Panc1 (cell line): ENCODE results near the gene EXD3. TPM values are rescaled to one million over a fixed set of nuclear protein-coding genes. Genes with fewer than 3 reads are reported as not detected.

Experiments used
- ATAC-seq: fragments of 200-7000 bp; cut with Tn5 transposase; 2 replicates; pipeline ENCODE4 v1.9.1; 2020; ENCODE audit warnings: mild to moderate bottlenecking, moderate library complexity
- BruUV-seq: library from RNA; stranded (reverse); fragments of 400-500 nt; replicated peaks from 2 replicates; lab custom pipeline; 2021; lab: Mats Ljungman, UMichigan
- CTCF ChIA-PET: fragments of 300-600 bp; sonication (Branson Sonifier 250); formaldehyde crosslinking; loops from one replicate; lab custom pipeline; 2022; ENCODE audit warnings: antibody characterized with exemption; lab: Charles Lee
- POLR2A ChIA-PET: fragments of 300-600 bp; sonication (Branson Sonifier 250); formaldehyde crosslinking; loops from one replicate; lab custom pipeline; 2022; ENCODE audit warnings: antibody characterized with exemption; lab: Charles Lee
- DNase-seq: peaks from one replicate; pipeline ENCODE4 v3.0.0-alpha.2; 2010; ENCODE audit warnings: low read depth, low spot score
- H3K27ac ChIP-seq: 2 replicates; pipeline ENCODE4 v1.5.1; 2011; ENCODE audit warnings: mild to moderate bottlenecking, low read length, inconsistent platforms
- H3K27me3 ChIP-seq: fragments of 200-500 bp; sonication (Bioruptor generic); 2 replicates; pipeline ENCODE4 v1.6.0; 2014; ENCODE audit warnings: low read length, inconsistent platforms; ENCODE audit not compliant: control insufficient read depth, insufficient read depth
- H3K36me3 ChIP-seq: fragments of 200-500 bp; sonication (Bioruptor generic); 2 replicates; pipeline ENCODE4 v1.5.1; 2014; ENCODE audit warnings: inconsistent platforms, mild to moderate bottlenecking, low read length, moderate library complexity; ENCODE audit not compliant: control insufficient read depth, insufficient read depth
- H3K4me1 ChIP-seq: 2 replicates; pipeline ENCODE4 v1.5.1; 2011; ENCODE audit warnings: inconsistent platforms, mild to moderate bottlenecking, low read length, moderate library complexity; ENCODE audit not compliant: control insufficient read depth, insufficient read depth
- H3K4me3 ChIP-seq, 2 experiments: 2 replicates each; pipeline ENCODE4 v1.5.1; 2011 to 2012; ENCODE audit warnings: low read depth in 2 of 2, low read length in 2 of 2, mild to moderate bottlenecking in 2 of 2, inconsistent platforms in 1 of 2, moderate library complexity in 1 of 2
- H3K9me3 ChIP-seq: fragments of 200-500 bp; sonication (Bioruptor generic); 2 replicates; pipeline ENCODE4 v1.5.1; 2014; ENCODE audit warnings: low read depth, mild to moderate bottlenecking, inconsistent platforms, low read length, moderate library complexity; ENCODE audit not compliant: control insufficient read depth, insufficient read depth
- CTCF ChIP-seq: fragments of 450-650 bp; IDR thresholded peaks from 2 replicates; pipeline ENCODE4 v1.5.1; 2017; ENCODE audit warnings: mild to moderate bottlenecking
- POLR2AphosphoS5 ChIP-seq: IDR thresholded peaks from 2 replicates; pipeline ENCODE4 v1.6.1; 2012; ENCODE audit warnings: mild to moderate bottlenecking, low read depth, low read length, moderate library complexity
- REST ChIP-seq, 2 experiments: IDR thresholded peaks; 2 replicates each; pipeline ENCODE4 v1.6.1; 2011 to 2012; ENCODE audit warnings: low read depth in 2 of 2, control low read depth in 1 of 2, low read length in 1 of 2, mild to moderate bottlenecking in 1 of 2, moderate library complexity in 1 of 2; ENCODE audit not compliant: insufficient read depth in 1 of 2
- SIN3A ChIP-seq: IDR thresholded peaks from 2 replicates; pipeline ENCODE4 v1.6.1; 2012; ENCODE audit warnings: low read depth, mild to moderate bottlenecking, low read length, moderate library complexity, borderline replicate concordance; ENCODE audit not compliant: insufficient read depth
- TCF7L2 ChIP-seq: IDR thresholded peaks from 2 replicates; pipeline ENCODE4 v1.6.1; 2011; ENCODE audit warnings: mild to moderate bottlenecking, low read depth, low read length, inconsistent platforms
- in situ Hi-C: cut with HindIII; loops from 2 replicates; pipeline ENCODE4 v1.10.0; 2016; ENCODE audit warnings: low sequenced_read_pairs, low pct_unique_long_range_greater_than_20kb
- intact Hi-C: fragments of 100-400 bp; cut with micrococcal nuclease; formaldehyde crosslinking; loops from one replicate; pipeline ENCODE4 v1.10.0; 2022; ENCODE audit not compliant: unreplicated experiment
- total RNA-seq: library from RNA; stranded (reverse); gene quantifications from one replicate; pipeline ENCODE4 v1.2.1, GENCODE V29; 2021; ENCODE audit not compliant: unreplicated experiment

EXD3 gene
- total RNA-seq, 1 experiment from 2014 or later: 9.2 TPM

- intact Hi-C loops: no loop called here
- TF ChIP-seq CTCF: no peak
- TF ChIP-seq REST (IDR thresholded peaks at IDR 0.05; ENCODE audit: insufficient read depth in 1 of 2, low read depth in 2 of 2, low read length in 1 of 2): no peak
- TF ChIP-seq POLR2AphosphoS5: no peak
- TF ChIP-seq SIN3A: no peak
- TF ChIP-seq TCF7L2: no peak
- Histone ChIP-seq H3K4me3 (no peak overlapping the region), H3K36me3 (peaks cover 3% of the 10 kb centered on the region; the same call in 1 of the 2 replicates), H3K4me1 (peaks cover 13% of the 10 kb centered on the region), H3K9me3 (no peaks in the 10 kb centered on the region), H3K27ac (peak overlapping the region; percentile 84), H3K27me3 (no peaks in the 10 kb centered on the region)
- CTCF ChIA-PET: interaction anchor here (0.7 kb wide), 1 partner anchor 11 kb away, joined by 6 read pairs; no protein-coding TSS in a partner anchor
- ATAC-seq (peak; percentile 47), DNase-seq (no peak)
- POLR2A ChIA-PET: interaction anchor here (0.5 to 0.6 kb wide), 2 partner anchors 17 to 95 kb away, joined by 3 read pairs; no protein-coding TSS in a partner anchor
- in situ Hi-C loops: no loop called here
- BruUV-seq: no TSS peak
Measured at GRCh38 chr9:137275588-137276472, 147.1 kb downstream of the EXD3 start.

DNA sequence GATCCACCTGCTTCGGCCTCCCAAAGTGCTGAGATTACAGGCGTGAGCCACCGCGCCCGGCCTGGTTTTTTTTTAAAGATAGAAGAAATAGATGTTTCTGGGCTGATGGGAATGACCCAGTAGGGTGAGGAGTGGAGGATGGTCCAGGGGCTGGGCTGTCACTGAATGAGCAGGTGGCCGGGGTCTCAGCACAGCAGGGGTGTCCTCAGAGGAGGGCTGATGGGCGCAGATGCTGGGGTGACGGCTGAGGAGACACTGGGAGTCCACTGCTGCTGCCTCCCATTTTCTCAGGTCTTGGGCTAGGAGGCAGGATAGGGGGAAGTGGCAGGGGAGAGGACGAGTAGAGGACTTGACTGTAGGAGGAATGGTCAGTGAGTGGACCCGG lies 147.8 kb downstream of the EXD3 start:
- CTCF ChIA-PET: interaction anchor here (0.5 kb wide), 1 partner anchor 9 kb away, joined by 3 read pairs; no protein-coding TSS in a partner anchor
- in situ Hi-C loops: no loop called here
- peak overlapping the region; percentile 84; the same call in 1 of the 2 replicates for H3K27ac ChIP-seq

More for the DNA sequence above, 147.8 kb downstream of the EXD3 start:
- Histone ChIP-seq H3K9me3 (no peaks in the 10 kb centered on the region), H3K4me1 (peaks cover 13% of the 10 kb centered on the region), H3K4me3 (no peak overlapping the region), H3K27me3 (no peaks in the 10 kb centered on the region), H3K36me3 (peaks cover 3% of the 10 kb centered on the region; the same call in 1 of the 2 replicates)
- intact Hi-C loops: no loop called here
- BruUV-seq: no TSS peak
- DNase-seq (no peak), ATAC-seq (no peak)
- TF ChIP-seq POLR2AphosphoS5 (no peak), TCF7L2 (no peak), SIN3A (no peak), CTCF (no peak), REST (IDR thresholded peaks at IDR 0.05; ENCODE audit: insufficient read depth in 1 of 2, low read depth in 2 of 2, low read length in 1 of 2) (no peak)
- POLR2A ChIA-PET: no interaction called here
